Measurements from ENCODE around the gene BAIAP2L1.
"Not testable (repeated sequence)": the region's sequence is repeated elsewhere in the genome, so short reads cannot be mapped to it uniquely, and the experiment has no call there.

Gene BAIAP2L1

GRCh38 chr7:98398567-98399372 is 2.1 kb downstream of the BAIAP2L1 start:
- DNase-seq = no peak

DNA sequence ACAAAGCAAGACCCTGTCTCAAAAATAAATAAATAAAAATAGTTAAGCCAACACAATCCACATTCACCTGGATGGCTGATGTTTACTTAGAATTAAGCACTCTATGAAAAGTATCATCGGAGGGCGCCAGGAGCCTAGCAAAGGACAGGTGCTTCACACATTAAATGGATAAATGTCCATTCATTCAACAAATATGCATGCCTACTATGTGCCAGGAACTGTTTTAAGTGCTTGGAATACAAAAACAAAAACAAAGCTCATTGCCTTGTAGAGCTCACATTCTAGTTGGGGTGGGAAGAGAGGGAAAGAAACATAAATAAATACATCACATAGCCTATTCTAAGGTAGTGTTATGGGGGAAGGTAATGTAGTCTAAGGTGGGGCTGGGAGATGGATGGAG is 4.1 kb downstream of the BAIAP2L1 start:
- DNase-seq = no peak

- no peak for DNase-seq
These were observed 4.9 kb downstream of the BAIAP2L1 start for GRCh38 chr7:98395951-98396350.

DNA sequence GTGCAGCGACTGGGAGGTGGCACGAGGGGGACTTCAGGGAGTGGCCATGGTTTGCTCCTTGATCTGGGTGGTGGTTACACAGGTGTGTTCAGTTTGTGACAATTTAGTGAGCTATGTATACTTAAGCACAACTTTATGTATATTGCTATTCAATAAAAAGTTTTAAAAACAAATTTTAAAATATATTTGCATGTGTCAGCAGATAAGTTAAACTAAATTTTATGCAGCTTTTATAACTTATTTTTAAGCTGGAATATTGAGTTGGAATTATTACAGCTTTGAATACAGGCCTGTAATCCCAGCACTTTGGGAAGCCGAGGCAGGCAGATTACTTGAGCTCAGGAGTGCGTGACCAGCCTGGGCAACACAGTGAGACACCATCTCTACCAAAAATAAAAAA is 5.4 kb downstream of the BAIAP2L1 start:
- no peak for DNase-seq

- no peak for DNase-seq
These were observed 6.5 kb downstream of the BAIAP2L1 start for GRCh38 chr7:98394377-98394836.

DNA sequence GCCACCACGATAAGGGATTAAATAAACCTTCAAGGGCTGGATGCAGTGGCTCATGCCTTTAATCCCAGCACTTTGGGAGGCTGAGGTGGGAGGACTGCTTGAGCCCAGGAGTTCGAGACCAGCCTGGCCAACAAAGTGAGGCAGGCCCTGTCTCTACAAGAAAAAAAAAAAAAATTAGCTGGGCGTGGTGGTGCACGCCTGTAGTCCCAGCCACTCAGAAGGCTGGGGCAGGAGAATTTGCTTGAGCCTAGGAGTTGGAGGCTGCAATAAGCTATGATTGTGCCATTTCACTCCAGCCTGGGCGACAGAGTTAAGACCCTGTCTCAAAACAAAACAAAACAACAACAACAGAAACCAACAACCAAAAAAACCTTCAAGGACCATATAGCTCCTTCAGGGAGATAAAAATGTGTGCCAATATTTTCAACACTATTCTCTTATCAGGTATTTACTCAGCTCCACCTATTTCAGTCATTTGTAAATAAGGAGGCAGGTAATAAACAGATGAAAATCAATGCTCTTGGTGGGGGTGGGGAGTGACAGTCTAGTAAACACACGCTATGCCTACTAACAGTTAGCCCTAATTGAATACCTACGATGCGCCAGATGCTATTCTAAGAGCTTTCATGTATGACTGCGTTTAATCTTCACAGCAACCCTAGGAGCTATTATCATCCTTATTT is 13.2 kb downstream of the BAIAP2L1 start:
- no peak for DNase-seq

DNA sequence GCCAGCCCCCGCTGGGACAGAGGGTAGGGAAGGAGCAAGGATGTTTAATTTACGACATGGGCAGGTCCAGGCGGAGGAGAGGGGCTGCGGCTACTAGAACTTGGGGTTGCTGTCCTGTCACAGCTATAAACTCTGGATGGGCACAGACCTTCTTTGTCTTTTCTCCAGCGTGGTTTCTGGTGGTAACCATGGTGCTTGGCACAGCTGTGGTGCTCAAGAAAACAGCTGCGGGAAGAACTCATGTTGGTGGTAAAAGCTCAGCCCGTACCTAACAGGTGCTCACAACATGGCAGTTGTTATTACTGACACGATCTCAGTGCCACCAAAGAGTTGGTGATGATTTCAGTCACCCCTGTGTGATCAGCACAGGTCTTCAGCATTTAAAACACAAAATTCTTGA is 13.8 kb downstream of the BAIAP2L1 start:
- DNase-seq = no peak

GRCh38 chr7:98385532-98385931 is 15.4 kb downstream of the BAIAP2L1 start:
- DNase-seq = not testable (repeated sequence)

DNA sequence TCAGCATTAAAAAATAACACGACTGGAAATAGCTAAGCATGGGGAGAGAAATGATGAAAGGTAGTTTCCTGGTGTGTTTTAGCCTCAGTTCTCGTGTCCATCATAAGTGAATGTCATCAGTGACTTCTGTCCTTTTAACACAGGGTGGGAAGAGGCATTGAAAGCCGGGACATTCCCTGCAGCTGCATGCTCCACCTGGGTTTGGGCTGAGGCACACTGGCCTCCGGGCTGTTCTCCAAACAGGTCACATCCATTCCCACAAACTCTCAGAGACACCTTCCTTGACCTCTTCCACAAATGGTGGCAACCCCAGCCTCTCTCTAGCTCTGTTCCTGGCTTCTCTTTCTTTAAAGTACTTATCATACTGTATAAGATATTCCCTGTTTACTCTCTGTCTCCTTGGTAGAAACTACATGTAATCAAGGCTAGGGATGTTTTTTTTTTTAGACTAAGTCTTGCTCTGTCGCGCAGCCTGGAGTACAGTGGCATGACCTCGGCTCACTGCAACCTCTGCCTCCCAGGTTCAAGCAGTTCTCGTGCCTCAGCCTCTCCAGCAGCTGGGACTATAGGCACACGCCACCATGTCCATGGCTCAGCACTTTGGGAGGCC is 22.6 kb downstream of the BAIAP2L1 start:
- no peak for DNase-seq

GRCh38 chr7:98376711-98377110 is 24.2 kb downstream of the BAIAP2L1 start:
- no peak for DNase-seq

DNA sequence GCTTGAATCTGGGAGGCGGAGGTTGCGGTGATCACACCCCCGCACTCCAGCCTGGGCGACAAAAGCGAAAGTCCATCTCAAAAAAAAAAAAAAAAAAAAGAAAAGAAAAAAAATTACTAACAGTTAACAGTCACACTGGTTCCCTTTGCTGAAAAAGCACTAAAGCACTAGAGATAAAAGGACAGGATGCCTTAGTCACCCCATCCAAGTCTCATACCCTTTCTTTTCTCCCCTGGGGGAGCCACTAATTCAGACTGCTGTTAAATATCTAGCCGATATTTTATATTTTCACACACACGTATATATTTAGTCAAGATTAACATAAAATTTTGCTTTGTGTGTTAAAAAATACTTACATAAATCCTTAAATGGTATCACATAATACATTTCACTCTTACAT is 25.2 kb downstream of the BAIAP2L1 start:
- no peak for DNase-seq

GRCh38 chr7:98374285-98374680 is 26.6 kb downstream of the BAIAP2L1 start:
- no peak for DNase-seq

GRCh38 chr7:98372993-98373392 is 27.9 kb downstream of the BAIAP2L1 start:
- DNase-seq = no peak

DNA sequence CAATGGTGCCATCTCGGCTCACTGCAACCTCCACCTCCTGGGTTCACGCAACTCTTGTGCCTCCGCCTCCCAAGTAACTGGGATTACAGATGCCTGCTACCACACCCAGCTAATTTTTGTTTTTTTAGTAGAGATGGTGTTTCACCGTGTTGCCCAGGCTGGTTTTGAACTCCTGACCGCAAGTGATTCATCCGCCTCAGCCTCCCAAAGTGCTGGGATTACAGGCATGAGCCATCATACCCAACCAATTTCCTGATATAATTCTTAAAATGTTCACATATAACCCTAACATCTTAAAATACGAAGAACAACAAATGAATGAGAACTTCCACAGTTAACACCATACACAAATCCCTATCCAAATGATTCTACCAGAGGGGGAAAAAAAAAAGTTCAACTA is 31.2 kb downstream of the BAIAP2L1 start:
- DNase-seq = no peak

GRCh38 chr7:98368716-98369115 is 32.2 kb downstream of the BAIAP2L1 start:
- no peak for DNase-seq

- no peak for DNase-seq
These were observed 34.3 kb downstream of the BAIAP2L1 start for GRCh38 chr7:98366562-98366938.

GRCh38 chr7:98365863-98366561 is 34.9 kb downstream of the BAIAP2L1 start:
- DNase-seq = no peak

GRCh38 chr7:98364220-98364619 is 36.7 kb downstream of the BAIAP2L1 start:
- DNase-seq = no peak

DNA sequence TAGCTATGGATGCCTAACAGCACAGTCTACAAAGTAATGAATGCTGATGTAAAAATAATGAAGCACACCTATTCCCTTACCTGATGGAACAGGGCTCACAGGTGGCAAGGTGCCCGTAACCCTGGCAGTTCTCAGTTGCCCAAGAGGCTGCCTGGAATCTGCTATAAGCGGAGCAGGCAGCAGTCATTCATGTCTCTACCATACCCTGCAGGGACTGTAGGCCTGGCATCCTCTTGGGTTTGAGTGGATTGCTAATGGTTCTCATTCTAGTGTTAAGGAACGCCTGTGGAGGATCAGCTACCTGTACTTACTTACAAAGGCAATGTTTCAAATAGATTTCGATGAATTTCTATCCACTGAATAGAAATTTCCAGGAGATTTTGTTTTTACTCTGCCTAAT is 38.4 kb downstream of the BAIAP2L1 start:
- no peak for DNase-seq

DNA sequence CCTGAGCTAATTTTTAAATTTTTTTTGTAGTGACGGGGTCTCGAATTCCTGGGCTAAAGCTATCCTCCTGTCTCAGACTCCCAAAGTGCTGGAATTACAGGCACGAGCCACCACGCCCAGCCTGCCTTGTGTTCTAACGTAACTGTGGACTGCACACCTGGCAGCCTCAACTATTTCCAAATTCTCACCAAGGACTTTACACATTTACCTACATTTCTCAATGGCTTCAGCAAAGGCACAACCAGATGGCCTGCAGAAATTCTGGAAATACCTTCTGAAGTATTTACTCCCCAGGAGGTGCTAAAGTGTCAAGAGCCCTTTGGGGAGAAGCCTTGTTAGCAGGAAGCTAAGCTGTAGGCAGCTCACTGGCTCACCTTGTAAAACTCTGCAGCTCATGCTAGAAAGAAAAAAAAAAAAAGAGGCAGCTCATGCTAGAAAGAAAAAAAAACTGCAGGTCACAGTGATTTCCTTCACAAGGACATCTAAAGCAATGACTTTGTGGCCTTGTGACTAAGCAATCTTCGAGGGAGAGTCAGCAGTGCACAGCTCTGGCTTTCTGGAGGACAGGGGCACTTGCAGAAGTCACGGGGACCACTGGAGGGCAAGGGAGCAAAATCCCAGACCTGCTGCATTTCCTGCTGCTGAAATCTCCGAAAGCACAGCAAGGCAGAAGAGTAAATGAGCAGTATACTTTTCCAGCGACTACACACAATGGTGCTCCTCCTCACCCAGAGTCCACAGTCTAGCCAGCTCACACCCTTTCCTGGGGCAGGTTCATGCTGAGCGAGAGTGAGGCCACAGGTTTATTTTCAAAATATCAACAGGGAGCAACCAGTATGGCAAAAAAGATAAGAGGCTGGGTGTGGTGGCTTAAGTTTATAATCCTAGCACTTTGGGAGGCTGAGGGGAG is 40.4 kb downstream of the BAIAP2L1 start:
- no peak for DNase-seq

GRCh38 chr7:98359395-98359794 is 41.5 kb downstream of the BAIAP2L1 start:
- no peak for DNase-seq

- no peak for DNase-seq
These were observed 42.2 kb downstream of the BAIAP2L1 start for GRCh38 chr7:98358706-98359105.

Data from stimulated activated naive CD4-positive, alpha-beta T cell treated with Interleukin-2 at 50 U/mL for 16 hours (primary cell).